ENCODE results near the gene RPP14. TPM values are rescaled to one million over a fixed set of nuclear protein-coding genes. Genes with fewer than 3 reads are reported as not detected.
"Not testable (repeated sequence)": the region's sequence is repeated elsewhere in the genome, so short reads cannot be mapped to it uniquely, and the experiment has no call there.

RPP14 gene
- total RNA-seq, 2 experiments from 2014 or later, result 12.8 to 20.3 TPM

GRCh38 chr3:58288964-58289613, 17.0 kb upstream of the RPP14 start:
- H3K4me1 ChIP-seq (ENCODE audit: insufficient read depth, low read length, poor library complexity, severe bottlenecking); H2AFZ ChIP-seq (ENCODE audit: low read length); H3K4me3 ChIP-seq (ENCODE audit: low read depth, low read length, poor library complexity, severe bottlenecking); POLR2A ChIA-PET; CTCF ChIA-PET (ENCODE audit: unreplicated experiment); DNase-seq (ENCODE audit: low spot score); H3K9me3 ChIP-seq (ENCODE audit: low read length); H3K79me2 ChIP-seq (ENCODE audit: insufficient read depth, low read depth, low read length); H3K4me2 ChIP-seq (ENCODE audit: low read length); H3K27ac ChIP-seq (ENCODE audit: low read depth, low read length, poor library complexity, severe bottlenecking); intact Hi-C loops (cut with micrococcal nuclease; ENCODE audit: unreplicated experiment); H3K9me2 ChIP-seq (ENCODE audit: insufficient read depth, low read length); BruUV-seq (replicated peaks); H4K20me1 ChIP-seq (ENCODE audit: insufficient read depth, low read length): not testable (repeated sequence)
- H3K36me3 ChIP-seq (ENCODE audit: insufficient read depth, low read length), result peaks cover 12% of the 10 kb centered on the region; the same call in 1 of the 2 replicates

GRCh38 chr3:58290446-58290845, 15.6 kb upstream of the RPP14 start:
- H3K79me2 ChIP-seq (ENCODE audit: insufficient read depth, low read depth, low read length); H3K9me2 ChIP-seq (ENCODE audit: insufficient read depth, low read length); POLR2A ChIA-PET; H3K4me1 ChIP-seq (ENCODE audit: insufficient read depth, low read length, poor library complexity, severe bottlenecking); H3K9me3 ChIP-seq (ENCODE audit: low read length); BruUV-seq (replicated peaks); H3K4me2 ChIP-seq (ENCODE audit: low read length); H3K27ac ChIP-seq (ENCODE audit: low read depth, low read length, poor library complexity, severe bottlenecking); H3K4me3 ChIP-seq (ENCODE audit: low read depth, low read length, poor library complexity, severe bottlenecking); H4K20me1 ChIP-seq (ENCODE audit: insufficient read depth, low read length); H3K36me3 ChIP-seq (ENCODE audit: insufficient read depth, low read length); H2AFZ ChIP-seq (ENCODE audit: low read length); intact Hi-C loops (cut with micrococcal nuclease; ENCODE audit: unreplicated experiment); DNase-seq (ENCODE audit: low spot score); CTCF ChIA-PET (ENCODE audit: unreplicated experiment): not testable (repeated sequence)

- CTCF ChIA-PET (ENCODE audit: unreplicated experiment), result no interaction called here
- no peaks in the 10 kb centered on the region for H4K20me1 ChIP-seq (ENCODE audit: insufficient read depth, low read length)
- 0 out of 2 replicates have a peak, but pooled peaks cover 7% of the 10 kb centered on the region for H3K36me3 ChIP-seq (ENCODE audit: insufficient read depth, low read length)
- no peak for TF ChIP-seq EZH2phosphoT487 (IDR thresholded peaks at IDR 0.05; ENCODE audit: borderline replicate concordance, low read depth, low read length)
- no peak for TF ChIP-seq CTCF (conservative IDR thresholded peaks at IDR 0.05; ENCODE audit: low read length)
- H3K9me3 ChIP-seq (ENCODE audit: low read length), result no peaks in the 10 kb centered on the region
- no peaks in the 10 kb centered on the region for H3K9me2 ChIP-seq (ENCODE audit: insufficient read depth, low read length)
- H3K4me2 ChIP-seq (ENCODE audit: low read length), result no peak overlapping the region
- H3K4me1 ChIP-seq (ENCODE audit: insufficient read depth, low read length, poor library complexity, severe bottlenecking), result no peaks in the 10 kb centered on the region
- no peak overlapping the region for H2AFZ ChIP-seq (ENCODE audit: low read length)
- H3K4me3 ChIP-seq (ENCODE audit: low read depth, low read length, poor library complexity, severe bottlenecking), result no peak overlapping the region
- POLR2A ChIA-PET, result no interaction called here
- no TSS peak for BruUV-seq (replicated peaks)
- intact Hi-C loops (cut with micrococcal nuclease; ENCODE audit: unreplicated experiment), result no loop called here
- H3K79me2 ChIP-seq (ENCODE audit: insufficient read depth, low read depth, low read length), result no peaks in the 10 kb centered on the region
- no peak for DNase-seq (ENCODE audit: low spot score)
- H3K27ac ChIP-seq (ENCODE audit: low read depth, low read length, poor library complexity, severe bottlenecking), result no peak overlapping the region
Measured at GRCh38 chr3:58291671-58292338, 14.2 kb upstream of the RPP14 start.

All from OCI-LY7 (cell line).